Lower leg skin (tissue), 4 donors: ENCODE data around the gene JDP2. TPM values are rescaled to one million over a fixed set of nuclear protein-coding genes. Genes with fewer than 3 reads are reported as not detected.
"Not testable (repeated sequence)": the region's sequence is repeated elsewhere in the genome, so short reads cannot be mapped to it uniquely, and the experiment has no call there.

Experiments used
- DNase-seq, 2 donors: peaks; one replicate each; pipeline ENCODE4 v3.0.0-alpha.2; 2019; ENCODE audit warnings: low spot score in 2 of 2
- H3K4me3 ChIP-seq: fragments of 200-600 bp; sonication (generic); 2 replicates; pipeline ENCODE4 v1.5.1; 2017; ENCODE audit warnings: mild to moderate bottlenecking, low read depth; ENCODE audit not compliant: poor library complexity, severe bottlenecking
- POLR2A ChIP-seq, 2 donors: fragments of 450-650 bp; IDR thresholded peaks; one replicate each; pipeline ENCODE4 v1.6.1; 2016 to 2017; ENCODE audit warnings: antibody characterized with exemption in 2 of 2, mild to moderate bottlenecking in 1 of 2, moderate library complexity in 1 of 2
- WGBS, 2 donors: methylation state at CpG; one replicate each; pipeline ENCODE4 v1.1.5; 2018; 5-methylcytosine and 5-hydroxymethylcytosine counted together
- intact Hi-C: fragments of 100-400 bp; cut with DNase I; formaldehyde crosslinking; loops from one replicate; pipeline ENCODE4 v1.15.0; 2023; ENCODE audit warnings: low total_unique reads
- total RNA-seq, 4 donors: library from RNA; depleted of rRNA; stranded (reverse); fragments of >200 nt; gene quantifications; one replicate each; pipeline ENCODE4 v1.1.0, GENCODE V29; 2016
- TF ChIP-seq, protein P1 (sequence below), 3 donors: fragments of 450-650 bp; IDR thresholded peaks; one replicate each; pipeline ENCODE4 v1.5.1; 2016; ENCODE audit warnings: antibody characterized with exemption in 3 of 3, mild to moderate bottlenecking in 3 of 3, moderate library complexity in 2 of 3

JDP2 gene, protein sequence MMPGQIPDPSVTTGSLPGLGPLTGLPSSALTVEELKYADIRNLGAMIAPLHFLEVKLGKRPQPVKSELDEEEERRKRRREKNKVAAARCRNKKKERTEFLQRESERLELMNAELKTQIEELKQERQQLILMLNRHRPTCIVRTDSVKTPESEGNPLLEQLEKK
- total RNA-seq: 10 to 100 TPM; 31.7 to 53.9 (median 36.0) TPM

DNA sequence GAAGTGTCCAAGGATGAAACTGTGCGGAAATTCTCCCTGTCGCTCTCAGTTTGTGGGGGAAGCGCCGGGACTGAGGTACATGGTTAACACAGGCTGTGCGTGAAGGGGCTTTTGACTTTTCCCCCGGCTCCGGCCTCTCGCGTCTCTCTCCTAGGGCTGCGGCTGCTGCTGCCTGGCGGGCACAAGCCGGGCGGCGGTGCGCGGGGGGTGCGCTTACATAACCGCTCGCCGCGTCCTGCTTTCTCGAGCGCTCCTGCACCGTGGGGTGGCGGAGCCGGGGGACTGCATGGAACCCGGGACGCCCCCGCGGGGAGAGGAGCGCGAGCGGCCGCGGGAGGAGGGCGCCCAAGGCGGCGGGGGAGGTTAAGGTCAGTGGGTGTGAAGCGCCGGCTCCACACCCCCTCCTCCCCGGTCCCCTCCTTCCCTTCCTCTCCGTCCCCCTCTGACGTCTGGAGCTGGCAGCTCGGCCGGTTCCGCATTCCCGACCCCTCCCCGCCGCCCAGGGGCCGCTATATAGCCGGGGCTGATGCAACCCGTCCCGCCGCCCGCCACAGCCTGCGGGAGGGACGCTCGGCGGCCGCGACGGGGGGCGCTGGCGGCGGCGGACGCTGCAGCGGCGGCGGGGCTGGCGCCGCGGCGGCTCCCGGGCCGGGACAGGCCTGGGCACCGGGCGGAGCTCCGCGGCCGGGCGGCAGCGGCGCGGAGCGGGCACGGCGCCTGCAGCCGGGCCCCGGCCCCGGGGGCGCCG, at the start of gene JDP2:
Gene JDP2, plus strand, starts transcription at position 541 of the 748 bp plus-strand sequence. CDS start 9,899 bp downstream, outside the sequence.
- TF ChIP-seq, protein P1, sequence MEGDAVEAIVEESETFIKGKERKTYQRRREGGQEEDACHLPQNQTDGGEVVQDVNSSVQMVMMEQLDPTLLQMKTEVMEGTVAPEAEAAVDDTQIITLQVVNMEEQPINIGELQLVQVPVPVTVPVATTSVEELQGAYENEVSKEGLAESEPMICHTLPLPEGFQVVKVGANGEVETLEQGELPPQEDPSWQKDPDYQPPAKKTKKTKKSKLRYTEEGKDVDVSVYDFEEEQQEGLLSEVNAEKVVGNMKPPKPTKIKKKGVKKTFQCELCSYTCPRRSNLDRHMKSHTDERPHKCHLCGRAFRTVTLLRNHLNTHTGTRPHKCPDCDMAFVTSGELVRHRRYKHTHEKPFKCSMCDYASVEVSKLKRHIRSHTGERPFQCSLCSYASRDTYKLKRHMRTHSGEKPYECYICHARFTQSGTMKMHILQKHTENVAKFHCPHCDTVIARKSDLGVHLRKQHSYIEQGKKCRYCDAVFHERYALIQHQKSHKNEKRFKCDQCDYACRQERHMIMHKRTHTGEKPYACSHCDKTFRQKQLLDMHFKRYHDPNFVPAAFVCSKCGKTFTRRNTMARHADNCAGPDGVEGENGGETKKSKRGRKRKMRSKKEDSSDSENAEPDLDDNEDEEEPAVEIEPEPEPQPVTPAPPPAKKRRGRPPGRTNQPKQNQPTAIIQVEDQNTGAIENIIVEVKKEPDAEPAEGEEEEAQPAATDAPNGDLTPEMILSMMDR (IDR thresholded peaks at IDR 0.05): no peak
- no peak for TF ChIP-seq POLR2A (IDR thresholded peaks at IDR 0.05)
- peak within 1 kb of the TSS; percentile 69 for H3K4me3 ChIP-seq
- 0 to 1% methylated on average over 45 to 47 of the region's 93 CpGs for WGBS, 2 donors
- intact Hi-C loops: no loop called here
- DNase-seq: peak; percentile 85 to 98

GRCh38 chr14:75379246-75379929, 48.4 kb upstream of the JDP2 start:
- TF ChIP-seq, protein P1 (IDR thresholded peaks at IDR 0.05): no peak
- TF ChIP-seq POLR2A (IDR thresholded peaks at IDR 0.05): no peak
- intact Hi-C loops: no loop called here
- 97 to 98% methylated on average over 4 of the region's 4 CpGs for WGBS, 2 donors
- peak in 1 of 2 donors; percentile 32 for DNase-seq
- no peak overlapping the region for H3K4me3 ChIP-seq

- peak in 1 of 2 donors; percentile 74 for DNase-seq
- WGBS, 2 donors: 89 to 97% methylated on average over 1 of the region's 1 CpG
- TF ChIP-seq, protein P1 (IDR thresholded peaks at IDR 0.05): no peak
- no peak for TF ChIP-seq POLR2A (IDR thresholded peaks at IDR 0.05)
- intact Hi-C loops: no loop called here
- H3K4me3 ChIP-seq: no peak overlapping the region
Observed at GRCh38 chr14:75379930-75380270, 47.9 kb upstream of the JDP2 start.

DNA sequence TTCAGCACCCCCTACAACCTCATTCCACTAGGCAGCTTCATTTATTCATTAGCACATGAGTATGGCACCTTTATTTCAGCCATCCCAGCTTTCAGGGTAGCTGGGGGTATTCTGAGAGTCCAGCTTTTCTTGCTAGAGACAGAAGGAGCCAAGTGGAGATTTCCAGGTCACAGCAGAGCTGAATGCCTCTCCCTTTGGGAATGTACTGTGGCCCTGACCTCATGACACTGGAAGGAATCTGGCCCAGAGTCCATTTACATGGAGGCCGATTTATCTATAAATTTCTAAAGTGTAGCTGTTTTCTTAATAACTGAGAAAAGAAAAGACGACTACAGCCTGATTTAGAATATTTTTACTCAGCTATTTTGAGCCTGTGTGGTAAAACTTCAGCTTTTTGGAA, 47.2 kb upstream of the JDP2 start:
- TF ChIP-seq POLR2A (IDR thresholded peaks at IDR 0.05): no peak
- TF ChIP-seq, protein P1 (IDR thresholded peaks at IDR 0.05): no peak
- WGBS, 2 donors: 62 to 73% methylated on average over 2 of the region's 2 CpGs

DNA sequence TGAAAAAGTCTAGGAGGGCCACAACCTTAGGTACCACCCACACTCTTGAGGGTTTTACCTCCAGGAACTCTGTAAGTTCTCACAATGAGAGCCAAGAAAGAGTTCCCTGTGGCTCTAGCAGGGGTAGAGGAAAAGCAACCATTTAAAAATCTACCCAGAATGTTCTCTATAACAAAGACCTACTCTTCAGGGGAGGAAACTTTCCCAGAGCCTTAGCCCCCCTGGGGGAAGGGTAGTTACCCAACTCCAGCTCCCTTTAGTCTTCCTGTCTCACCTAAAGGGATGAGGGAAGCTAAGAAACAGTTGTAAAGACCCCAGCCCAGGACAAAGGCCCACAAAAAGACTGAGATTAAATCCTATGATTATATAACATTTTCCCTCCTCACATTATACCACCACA, 46.2 kb upstream of the JDP2 start:
- intact Hi-C loops: no loop called here
- DNase-seq: peak in 1 of 2 donors; percentile 31
- TF ChIP-seq POLR2A (IDR thresholded peaks at IDR 0.05): no peak
- TF ChIP-seq, protein P1 (IDR thresholded peaks at IDR 0.05): no peak
- no peak overlapping the region for H3K4me3 ChIP-seq

More for the DNA sequence above, 47.2 kb upstream of the JDP2 start:
- intact Hi-C loops: no loop called here
- DNase-seq: peak in 1 of 2 donors; percentile 40
- no peak overlapping the region for H3K4me3 ChIP-seq

DNA sequence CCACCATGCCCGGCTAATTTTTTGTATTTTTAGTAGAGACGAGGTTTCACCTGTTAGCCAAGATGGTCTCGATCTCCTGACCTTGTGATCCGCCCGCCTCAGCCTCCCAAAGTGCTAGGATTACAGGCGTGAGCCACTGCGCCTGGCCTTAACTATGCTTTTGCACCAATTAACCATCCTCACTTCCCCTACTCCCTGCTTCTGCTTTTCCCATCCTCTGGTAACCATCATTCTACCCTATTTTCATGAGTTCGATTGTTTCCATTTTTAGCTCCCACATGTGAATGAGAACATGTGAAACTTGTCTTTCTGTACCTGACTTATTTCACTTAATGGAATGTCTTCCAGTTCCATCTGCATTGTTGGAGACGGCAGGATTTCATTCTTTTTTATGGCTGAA, 44.6 kb upstream of the JDP2 start:
- DNase-seq, intact Hi-C loops, H3K4me3 ChIP-seq: not testable (repeated sequence)
- 89 to 94% methylated on average over 9 of the region's 9 CpGs for WGBS, 2 donors
